HepG2 (cell line): ENCODE results near the gene SLC38A4. TPM values are rescaled to one million over a fixed set of nuclear protein-coding genes. Genes with fewer than 3 reads are reported as not detected.

ENCODE experiments used
- ATAC-seq: fragments of 200-7000 bp; cut with Tn5 transposase; 3 replicates; pipeline ENCODE4 v1.9.1; 2020; ENCODE audit warnings: mild to moderate bottlenecking, moderate library complexity
- BruUV-seq: library from RNA; stranded (reverse); fragments of 400-500 nt; replicated peaks from 2 replicates; lab custom pipeline; 2021; lab: Mats Ljungman, UMichigan
- CTCF ChIA-PET: fragments of 300-600 bp; formaldehyde crosslinking; extraction: SDS; loops from one replicate; lab custom pipeline; 2021; ENCODE audit warnings: low total read pairs, inconsistent platforms, low intra/inter-chr PET ratio; lab: Yijun Ruan, JAX
- POLR2A ChIA-PET: fragments of 350-600 bp; sonication (Branson Sonifier 250); formaldehyde crosslinking; loops from one replicate; lab custom pipeline; 2020; ENCODE audit warnings: antibody characterized with exemption, inconsistent platforms; lab: Yijun Ruan, JAX
- DNase-seq: peaks from one replicate; pipeline ENCODE4 v3.0.0-alpha.2; 2015; ENCODE audit warnings: low spot score
- FAIRE-seq: peaks from 3 replicates; lab custom pipeline; 2011; peaks lifted over from hg19 to GRCh38; lab: Jason Lieb, UNC
- H2AFZ ChIP-seq: one replicate; pipeline ENCODE4 v1.6.1; 2011; ENCODE audit warnings: low read length, inconsistent platforms
- H3K27ac ChIP-seq: fragments of 300-600 bp; 3 replicates; pipeline ENCODE4 v1.8.0; 2011; ENCODE audit warnings: mixed run types, mild to moderate bottlenecking, mixed read lengths, low read length, inconsistent platforms; ENCODE audit not compliant: insufficient read depth; ENCODE audit errors: extremely low read length
- H3K27me3 ChIP-seq, 2 experiments: fragments of 200-600 bp in 1 of 2; 2 replicates in 1 of 2; 3 replicates in 1 of 2; pipeline versions ENCODE4 v1.6.0 to v1.8.0; 2011; ENCODE audit warnings: low read length in 2 of 2, mild to moderate bottlenecking in 2 of 2, moderate library complexity in 2 of 2, inconsistent platforms in 1 of 2; ENCODE audit not compliant: insufficient read depth in 2 of 2, control insufficient read depth in 1 of 2
- H3K36me3 ChIP-seq, 2 experiments: fragments of 200-600 bp in 1 of 2; replicated peaks in 1 of 2; 2 replicates in 1 of 2; 3 replicates in 1 of 2; pipeline versions ENCODE4 v1.5.1 to v1.8.0; 2011; ENCODE audit warnings: low read length in 2 of 2, inconsistent platforms in 1 of 2; ENCODE audit not compliant: insufficient read depth in 2 of 2, control insufficient read depth in 1 of 2
- H3K4me1 ChIP-seq: 2 replicates; pipeline ENCODE4 v1.5.1; 2012; ENCODE audit warnings: low read length, inconsistent platforms; ENCODE audit not compliant: insufficient read depth
- H3K4me2 ChIP-seq: 2 replicates; pipeline ENCODE4 v1.6.0; 2011; ENCODE audit warnings: low read depth, low read length, inconsistent platforms
- H3K4me3 ChIP-seq, 3 experiments: fragments of 200-600 bp in 1 of 3; sonication (generic), shearing (Covaris generic) in 1 of 3; replicated peaks in 1 of 3; 2 replicates each; pipeline ENCODE4 v1.5.1; 2011 to 2016; ENCODE audit warnings: low read length in 3 of 3, inconsistent platforms in 2 of 3, low read depth in 2 of 3, mild to moderate bottlenecking in 2 of 3, control low read depth in 1 of 3, mixed read lengths in 1 of 3; ENCODE audit not compliant: insufficient read depth in 1 of 3
- H3K79me2 ChIP-seq: one replicate; pipeline ENCODE4 v1.6.1; 2011; ENCODE audit warnings: low read length, inconsistent platforms; ENCODE audit not compliant: insufficient read depth
- H3K9ac ChIP-seq: 2 replicates; pipeline ENCODE4 v1.6.0; 2011; ENCODE audit warnings: mild to moderate bottlenecking, low read depth, low read length, inconsistent platforms; ENCODE audit not compliant: insufficient read depth
- H3K9me3 ChIP-seq: 2 replicates; pipeline ENCODE4 v1.5.1; 2012; ENCODE audit warnings: mild to moderate bottlenecking, low read length
- H4K20me1 ChIP-seq: 2 replicates; pipeline ENCODE4 v1.6.0; 2011; ENCODE audit warnings: inconsistent platforms, mild to moderate bottlenecking, low read length, moderate library complexity; ENCODE audit not compliant: insufficient read depth
- GMEB1 ChIP-seq: sonication (generic); formaldehyde crosslinking; IDR thresholded peaks from 2 replicates; pipeline ENCODE4 v1.5.1; 2020; ENCODE audit warnings: missing genetic modification reagents, mild to moderate bottlenecking, borderline replicate concordance
- LCORL ChIP-seq, 2 experiments: fragments of 450-650 bp in 1 of 2; sonication (generic) in 1 of 2; formaldehyde crosslinking in 1 of 2; IDR thresholded peaks; 2 replicates each; pipeline versions ENCODE4 v1.5.0 to v1.6.1; 2017 to 2020; ENCODE audit warnings: antibody characterized with exemption in 1 of 2, missing genetic modification reagents in 1 of 2
- SKIL ChIP-seq: sonication (generic); formaldehyde crosslinking; IDR thresholded peaks from 2 replicates; pipeline ENCODE4 v1.8.0; 2022; ENCODE audit warnings: missing genetic modification reagents, mild to moderate bottlenecking, moderate library complexity, borderline replicate concordance
- SP2 ChIP-seq: sonication (generic); formaldehyde crosslinking; IDR thresholded peaks from 2 replicates; pipeline ENCODE4 v1.5.1; 2020; ENCODE audit warnings: mild to moderate bottlenecking, missing genetic modification reagents
- ZNF33B ChIP-seq: sonication (generic); formaldehyde crosslinking; IDR thresholded peaks from 2 replicates; pipeline ENCODE4 v1.5.1; 2020; ENCODE audit warnings: mild to moderate bottlenecking, missing genetic modification reagents
- ZNF564 ChIP-seq: sonication (generic); formaldehyde crosslinking; IDR thresholded peaks from 2 replicates; pipeline ENCODE4 v1.8.1; 2023; ENCODE audit warnings: mild to moderate bottlenecking, missing genetic modification reagents
- WGBS: methylation state at CpG from one replicate; pipeline ENCODE4 v1.1.6; 2017; ENCODE audit warnings: low lambda C conversion rate; 5-methylcytosine and 5-hydroxymethylcytosine counted together
- in situ Hi-C: cut with HindIII; loops from 2 replicates; pipeline ENCODE4 v1.10.0; 2017; ENCODE audit warnings: low pct_unique_long_range_greater_than_20kb; ENCODE audit not compliant: extremely low pct_ligation_motif_present
- intact Hi-C: fragments of 100-400 bp; cut with micrococcal nuclease; formaldehyde crosslinking; loops from one replicate; pipeline ENCODE4 v1.10.0; 2022; ENCODE audit not compliant: unreplicated experiment
- polyA plus RNA-seq, 8 experiments: library from polyadenylated mRNA; depleted of rRNA in 3 of 8; stranded (reverse) in 7 of 8; unstranded in 1 of 8; fragments of >200 nt; fragmentation: Illumina TruSeq in 4 of 8; extraction: Trizol in 4 of 8; gene quantifications; 2 replicates each; pipeline versions ENCODE4 v1.2.1 to v1.2.3, GENCODE V29; 2011 to 2016; ENCODE audit warnings: low read depth in 4 of 8, missing spikeins in 1 of 8, mixed read lengths in 1 of 8; ENCODE audit not compliant: insufficient read depth in 1 of 8
- total RNA-seq, 5 experiments: library from RNA; depleted of rRNA; stranded (reverse); fragments of >200 nt; fragmentation: Illumina TruSeq; extraction: Trizol; gene quantifications; 2 replicates each; pipeline ENCODE4 v1.2.3, GENCODE V29; 2016; ENCODE audit warnings: low read depth in 1 of 5
- TF ChIP-seq, protein P1 (sequence below): IDR thresholded peaks from 2 replicates; pipeline ENCODE4 v1.4.0; 2020; ENCODE audit warnings: mild to moderate bottlenecking, missing genetic modification reagents

Gene SLC38A4
- total and polyA plus RNA-seq, 2 of the 13 experiments (the other 11 are each of a cell fraction or from before 2014, with no cell fraction given) = 3.5 to 5.2 TPM

DNA sequence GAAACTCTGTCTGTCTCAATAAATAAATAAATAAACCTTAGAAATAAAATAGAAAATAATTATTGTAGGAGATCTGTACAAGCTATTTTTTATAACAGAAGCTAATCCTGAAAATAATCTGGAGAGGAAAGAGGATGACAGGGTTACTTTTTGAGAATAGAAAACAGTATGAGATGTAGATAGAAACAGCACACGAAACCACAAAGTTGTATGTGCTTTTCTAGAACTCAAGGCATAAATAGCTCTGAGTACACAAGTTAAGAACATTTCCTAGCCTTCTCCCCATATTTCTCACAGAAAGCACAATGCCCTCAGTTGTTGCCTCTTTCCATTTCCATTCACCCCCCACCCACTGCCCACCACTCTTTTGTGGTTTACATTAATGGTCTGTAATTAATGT is 35.7 kb downstream of the SLC38A4 start:
- intact Hi-C loops (no loop called here), in situ Hi-C loops (no loop called here)
- Histone ChIP-seq H4K20me1 (no peaks in the 10 kb centered on the region), H3K4me1 (peaks cover 13% of the 10 kb centered on the region), H2AFZ (no peak overlapping the region), H3K9ac (no peak overlapping the region), H3K4me3 (no peak overlapping the region), H3K36me3 (no peaks in the 10 kb centered on the region), H3K9me3 (no peaks in the 10 kb centered on the region), H3K4me2 (no peak overlapping the region), H3K27ac (no peak overlapping the region), H3K27me3 (no peaks in the 10 kb centered on the region), H3K79me2 (no peaks in the 10 kb centered on the region)
- no peak for ATAC-seq
- TF ChIP-seq LCORL (IDR thresholded peaks at IDR 0.05) (no peak), LCORL (CRISPR knock-in tag; IDR thresholded peaks at IDR 0.05) (no peak), ZNF564 (CRISPR knock-in tag) (no peak), ZNF33B (no peak), SP2 (no peak), GMEB1 (no peak)
- CTCF ChIA-PET = no interaction called here
- no peak for FAIRE-seq
- no TSS peak for BruUV-seq
- WGBS = 33% methylated on average over 1 of the region's 1 CpG
- POLR2A ChIA-PET = no interaction called here
- DNase-seq = no peak

GRCh38 chr12:46788072-46788887 is 37.5 kb downstream of the SLC38A4 start:
- no TSS peak for BruUV-seq
- no peak for ATAC-seq
- TF ChIP-seq, protein P1, sequence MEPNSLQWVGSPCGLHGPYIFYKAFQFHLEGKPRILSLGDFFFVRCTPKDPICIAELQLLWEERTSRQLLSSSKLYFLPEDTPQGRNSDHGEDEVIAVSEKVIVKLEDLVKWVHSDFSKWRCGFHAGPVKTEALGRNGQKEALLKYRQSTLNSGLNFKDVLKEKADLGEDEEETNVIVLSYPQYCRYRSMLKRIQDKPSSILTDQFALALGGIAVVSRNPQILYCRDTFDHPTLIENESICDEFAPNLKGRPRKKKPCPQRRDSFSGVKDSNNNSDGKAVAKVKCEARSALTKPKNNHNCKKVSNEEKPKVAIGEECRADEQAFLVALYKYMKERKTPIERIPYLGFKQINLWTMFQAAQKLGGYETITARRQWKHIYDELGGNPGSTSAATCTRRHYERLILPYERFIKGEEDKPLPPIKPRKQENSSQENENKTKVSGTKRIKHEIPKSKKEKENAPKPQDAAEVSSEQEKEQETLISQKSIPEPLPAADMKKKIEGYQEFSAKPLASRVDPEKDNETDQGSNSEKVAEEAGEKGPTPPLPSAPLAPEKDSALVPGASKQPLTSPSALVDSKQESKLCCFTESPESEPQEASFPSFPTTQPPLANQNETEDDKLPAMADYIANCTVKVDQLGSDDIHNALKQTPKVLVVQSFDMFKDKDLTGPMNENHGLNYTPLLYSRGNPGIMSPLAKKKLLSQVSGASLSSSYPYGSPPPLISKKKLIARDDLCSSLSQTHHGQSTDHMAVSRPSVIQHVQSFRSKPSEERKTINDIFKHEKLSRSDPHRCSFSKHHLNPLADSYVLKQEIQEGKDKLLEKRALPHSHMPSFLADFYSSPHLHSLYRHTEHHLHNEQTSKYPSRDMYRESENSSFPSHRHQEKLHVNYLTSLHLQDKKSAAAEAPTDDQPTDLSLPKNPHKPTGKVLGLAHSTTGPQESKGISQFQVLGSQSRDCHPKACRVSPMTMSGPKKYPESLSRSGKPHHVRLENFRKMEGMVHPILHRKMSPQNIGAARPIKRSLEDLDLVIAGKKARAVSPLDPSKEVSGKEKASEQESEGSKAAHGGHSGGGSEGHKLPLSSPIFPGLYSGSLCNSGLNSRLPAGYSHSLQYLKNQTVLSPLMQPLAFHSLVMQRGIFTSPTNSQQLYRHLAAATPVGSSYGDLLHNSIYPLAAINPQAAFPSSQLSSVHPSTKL (CRISPR knock-in tag) = peak; percentile 55; the same call in 1 of the 2 replicates
- TF ChIP-seq SKIL = no peak

More at GRCh38 chr12:46788072-46788887, 37.5 kb downstream of the SLC38A4 start:
- H3K4me1 ChIP-seq = peaks cover 30% of the 10 kb centered on the region
- H2AFZ ChIP-seq = no peak overlapping the region
- H3K27ac ChIP-seq = no peak overlapping the region
- H3K4me2 ChIP-seq = no peak overlapping the region
- no peaks in the 10 kb centered on the region for H4K20me1 ChIP-seq
- H3K79me2 ChIP-seq = no peaks in the 10 kb centered on the region
- no peaks in the 10 kb centered on the region for H3K36me3 ChIP-seq
- H3K9ac ChIP-seq = no peak overlapping the region
- no peak for DNase-seq
- H3K27me3 ChIP-seq = no peaks in the 10 kb centered on the region
- FAIRE-seq = no peak
- no peak overlapping the region for H3K4me3 ChIP-seq
- ChIA-PET POLR2A (no interaction called here), CTCF (no interaction called here)
- WGBS = 65% methylated on average over 5 of the region's 5 CpGs
- H3K9me3 ChIP-seq = no peaks in the 10 kb centered on the region
- in situ Hi-C loops = no loop called here
- intact Hi-C loops = no loop called here
